ENCODE results near the gene B3GAT2.
"Not testable (repeated sequence)": the region's sequence is repeated elsewhere in the genome, so short reads cannot be mapped to it uniquely, and the experiment has no call there.

The B3GAT2 gene, protein sequence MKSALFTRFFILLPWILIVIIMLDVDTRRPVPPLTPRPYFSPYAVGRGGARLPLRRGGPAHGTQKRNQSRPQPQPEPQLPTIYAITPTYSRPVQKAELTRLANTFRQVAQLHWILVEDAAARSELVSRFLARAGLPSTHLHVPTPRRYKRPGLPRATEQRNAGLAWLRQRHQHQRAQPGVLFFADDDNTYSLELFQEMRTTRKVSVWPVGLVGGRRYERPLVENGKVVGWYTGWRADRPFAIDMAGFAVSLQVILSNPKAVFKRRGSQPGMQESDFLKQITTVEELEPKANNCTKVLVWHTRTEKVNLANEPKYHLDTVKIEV

DNA sequence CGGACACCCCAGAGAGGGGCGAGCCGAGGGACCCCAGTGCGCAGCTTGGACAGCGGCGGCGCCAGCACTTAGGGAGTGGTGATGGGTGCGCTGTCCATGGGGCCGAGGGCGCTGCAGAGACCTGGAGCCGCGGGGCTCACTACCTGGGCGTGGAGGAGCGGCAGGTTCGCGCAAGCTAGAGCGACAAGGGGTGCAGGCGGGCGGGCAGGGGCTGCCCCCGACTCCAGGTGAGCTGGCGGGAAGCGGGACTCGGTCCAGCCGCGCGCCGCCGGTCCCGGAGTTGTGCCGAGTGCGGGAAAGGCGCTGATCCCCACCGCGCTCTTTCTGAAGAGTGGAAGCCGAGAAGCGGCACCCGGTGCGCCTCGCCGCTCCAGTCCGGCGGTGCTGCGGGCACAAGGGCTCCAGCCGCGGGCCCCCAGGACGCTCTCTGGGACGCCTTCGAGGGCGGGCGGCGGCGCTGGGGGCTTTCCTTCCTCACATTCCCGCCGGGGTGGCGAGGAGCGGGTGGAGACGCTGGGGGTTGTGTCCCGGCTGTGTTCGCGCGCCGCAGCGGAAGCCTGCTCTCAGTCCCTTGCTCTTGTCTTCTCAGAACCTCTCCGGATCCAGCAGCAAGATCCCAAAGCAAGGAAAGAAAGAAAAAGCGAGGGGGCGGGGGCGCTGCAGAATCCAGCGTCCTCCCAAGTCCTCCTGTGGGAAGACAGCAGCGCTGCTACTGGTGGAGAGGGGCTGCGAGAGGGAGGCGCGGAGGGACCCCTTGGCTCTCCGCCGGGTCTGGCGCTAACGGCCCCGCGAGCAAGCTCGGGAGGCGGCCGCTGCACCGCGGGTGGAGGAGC is at the start of gene B3GAT2:
B3GAT2 (minus strand) TSS at position 610 of the 833 bp plus-strand sequence. CDS start 631 bp downstream, outside the sequence.
- DNase-seq (ENCODE audit: low spot score), result no peak

DNA sequence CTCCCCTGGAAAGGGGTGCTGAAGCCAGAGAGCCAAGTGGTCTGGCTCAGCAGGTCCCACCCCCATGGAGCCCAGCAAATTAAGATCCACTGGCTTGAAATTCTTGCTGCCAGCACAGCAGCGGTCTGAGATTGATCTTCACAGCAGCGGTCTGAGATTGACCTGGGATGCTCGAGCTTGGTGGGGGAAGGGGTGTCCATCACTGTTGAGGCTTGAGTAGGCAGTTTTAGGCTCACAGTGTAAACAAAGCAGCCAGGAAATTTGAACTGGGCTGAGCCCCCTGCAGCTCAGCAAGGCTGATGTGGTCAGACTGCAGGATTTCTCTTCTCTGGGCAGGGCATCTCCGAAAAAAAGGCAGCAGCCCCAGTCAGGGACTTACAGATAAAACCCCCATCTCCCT is 41.3 kb upstream of the B3GAT2 start:
- DNase-seq (ENCODE audit: low spot score), result no peak

DNA sequence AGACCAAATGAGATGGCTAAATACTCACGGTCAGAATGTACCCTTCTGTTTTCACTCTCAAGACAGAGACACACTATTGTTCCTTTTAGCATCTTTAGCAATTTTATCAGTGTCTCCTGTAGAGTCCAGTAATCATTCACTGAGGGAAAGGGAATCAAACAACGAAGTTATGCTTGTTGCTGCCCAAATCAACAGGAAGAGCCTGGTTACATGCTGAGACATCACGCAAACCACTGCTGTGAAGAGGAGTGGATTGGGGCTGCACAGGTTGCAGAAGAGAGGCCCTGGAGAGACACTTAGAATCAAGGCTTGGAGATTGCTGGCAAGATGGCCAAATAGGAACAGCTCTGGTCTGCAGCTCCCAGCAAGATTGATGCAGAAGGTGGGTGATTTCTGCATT is 40.5 kb upstream of the B3GAT2 start:
- no peak for DNase-seq (ENCODE audit: low spot score)

DNA sequence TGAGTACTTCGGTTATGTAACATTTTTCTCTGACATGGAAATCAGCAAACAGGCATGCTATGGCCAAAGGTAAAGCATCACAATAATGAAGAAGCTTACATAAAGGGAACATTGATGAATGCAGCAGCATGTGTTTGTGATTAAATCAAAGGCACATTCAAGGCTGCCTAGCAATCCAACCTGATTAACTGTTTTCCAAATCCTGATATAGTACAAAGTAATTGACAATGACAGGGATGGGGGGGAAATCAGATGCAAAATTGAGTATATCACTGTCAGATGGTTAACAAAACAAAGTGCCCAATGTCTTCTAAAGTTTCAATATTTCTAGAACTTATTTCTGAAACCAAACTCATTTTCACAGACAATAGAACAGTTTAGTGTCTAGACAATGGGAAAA is 39.2 kb upstream of the B3GAT2 start:
- DNase-seq (ENCODE audit: low spot score), result no peak

DNA sequence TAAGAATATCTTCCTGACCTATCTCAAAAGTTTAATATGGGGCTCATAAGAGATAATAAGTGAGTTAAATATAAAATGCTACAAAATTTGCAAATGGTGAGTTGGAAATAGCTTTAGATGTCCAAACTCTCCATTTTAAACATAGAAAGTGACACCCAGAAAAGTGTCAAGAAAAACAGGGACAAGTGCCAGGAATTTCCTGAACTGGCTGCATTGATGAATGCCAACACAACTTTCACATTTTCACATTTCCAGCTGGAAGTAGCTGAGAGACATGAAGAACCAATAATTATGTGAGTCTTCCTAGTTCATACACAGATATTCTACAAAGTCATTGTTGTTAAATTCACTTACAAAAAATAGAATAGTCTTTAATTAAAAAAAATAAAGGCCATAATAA is 38.6 kb upstream of the B3GAT2 start:
- no peak for DNase-seq (ENCODE audit: low spot score)

DNA sequence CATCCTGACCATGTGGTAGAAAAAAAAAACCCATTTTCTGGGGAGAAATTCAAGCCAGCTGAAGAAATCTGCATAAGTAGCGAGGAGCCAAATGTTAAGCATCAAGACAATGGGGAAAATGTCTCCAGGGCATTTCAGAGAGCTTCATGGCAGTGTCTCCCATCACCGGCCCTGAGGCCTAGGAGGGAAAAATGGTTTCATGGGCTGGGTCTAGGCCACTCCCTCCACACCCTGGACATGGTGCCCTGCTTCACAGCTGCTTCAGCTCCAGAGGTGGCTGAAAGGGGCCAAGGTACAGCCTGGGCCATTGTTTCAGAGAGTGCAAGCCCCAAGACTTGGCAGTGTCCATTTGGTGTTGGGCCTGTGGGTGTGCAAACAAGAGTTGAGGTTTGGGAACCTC is 34.4 kb upstream of the B3GAT2 start:
- no peak for DNase-seq (ENCODE audit: low spot score)

DNA sequence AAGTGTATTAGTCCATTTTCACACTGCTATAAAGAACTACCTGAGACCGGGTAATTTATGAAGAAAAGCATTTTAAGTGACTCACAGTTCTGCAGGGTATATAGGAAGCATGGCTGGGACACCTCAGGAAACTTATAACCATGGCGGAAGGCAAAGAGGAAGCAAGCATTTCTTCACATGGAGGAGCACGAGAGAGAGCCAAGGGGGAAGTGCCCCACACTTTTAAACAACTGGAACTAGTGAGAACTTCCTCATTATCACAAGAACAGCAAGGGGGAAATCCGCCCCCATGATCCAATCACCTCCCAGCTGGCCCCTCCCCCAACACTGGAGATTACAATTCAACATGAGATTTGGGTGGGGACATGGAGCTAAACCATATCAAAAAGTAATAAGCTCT is 28.3 kb upstream of the B3GAT2 start:
- DNase-seq (ENCODE audit: low spot score), result no peak

DNA sequence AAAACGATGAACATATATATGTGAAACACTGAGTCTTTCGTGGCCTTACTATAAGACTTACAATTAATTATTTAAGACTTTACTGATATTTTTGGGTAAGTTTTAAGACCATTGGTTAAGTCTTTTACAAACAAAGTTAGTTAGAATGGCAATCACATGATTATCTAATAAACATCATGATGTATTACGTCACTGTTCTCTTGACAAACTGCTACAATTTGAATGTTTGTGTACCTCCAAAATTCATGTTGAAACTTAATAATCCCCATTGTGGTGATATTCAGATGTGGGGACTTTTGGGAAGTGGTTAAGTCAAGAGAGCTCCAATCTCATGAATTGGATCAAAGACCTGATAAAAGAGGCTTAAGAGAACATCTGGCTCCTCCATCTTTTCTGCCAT is 25.9 kb upstream of the B3GAT2 start:
- DNase-seq (ENCODE audit: low spot score), result no peak

DNA sequence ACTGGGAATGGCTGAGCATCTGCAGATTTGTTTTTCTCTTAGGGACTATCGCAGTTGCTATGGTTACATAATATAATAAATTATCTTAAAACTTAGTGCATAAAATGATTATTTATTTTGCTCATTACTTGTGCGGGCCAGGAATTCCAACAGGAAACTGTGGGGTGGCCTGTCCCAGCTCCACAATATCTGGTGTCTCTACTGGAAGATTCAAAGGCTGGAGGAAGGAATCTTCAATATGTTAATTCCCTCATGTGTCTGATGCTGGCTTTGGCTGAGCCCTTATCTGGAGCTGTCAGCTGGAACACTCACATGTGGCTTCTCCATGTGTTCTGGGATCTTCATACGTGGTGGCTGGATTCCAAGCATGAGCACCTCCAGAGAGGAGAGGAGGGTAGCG is 23.9 kb upstream of the B3GAT2 start:
- no peak for DNase-seq (ENCODE audit: low spot score)

DNA sequence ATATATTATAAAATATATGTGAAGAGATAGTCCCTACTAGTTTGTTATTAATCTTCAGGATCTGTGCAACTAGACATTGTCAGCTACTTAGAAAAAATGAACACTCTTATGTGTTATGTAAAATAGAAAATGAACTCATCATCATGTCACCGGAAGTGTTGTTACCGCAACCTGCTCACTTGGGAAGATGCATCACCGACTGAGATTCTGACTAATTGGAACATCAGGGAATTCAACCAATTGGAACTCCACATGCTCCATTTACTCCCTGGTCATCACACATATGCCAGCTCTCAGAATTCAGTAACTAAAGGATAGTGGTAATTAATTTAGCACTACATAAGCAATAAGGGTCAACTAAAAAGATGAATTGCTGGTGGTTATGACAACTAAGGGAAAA is 16.7 kb upstream of the B3GAT2 start:
- DNase-seq (ENCODE audit: low spot score), result no peak

DNA sequence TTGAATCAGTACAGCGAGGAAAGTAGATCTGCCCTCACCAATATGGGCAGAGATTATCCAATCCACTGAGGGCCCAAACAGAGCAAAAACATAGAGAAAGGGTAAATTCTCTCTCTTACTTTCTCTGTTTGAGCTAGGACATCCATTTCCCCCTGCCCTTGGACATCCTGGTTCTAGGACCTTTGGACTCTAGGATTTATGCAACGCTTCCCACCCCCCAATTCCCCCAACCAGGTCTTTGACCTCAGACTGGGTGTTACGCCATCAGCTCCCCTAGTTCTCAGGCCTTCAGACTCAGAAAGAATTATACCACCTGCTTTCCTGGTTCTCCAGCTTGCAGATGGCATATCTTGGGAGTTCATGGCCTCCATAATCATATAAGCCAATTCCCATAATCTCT is 10.2 kb upstream of the B3GAT2 start:
- DNase-seq (ENCODE audit: low spot score), result no peak

DNA sequence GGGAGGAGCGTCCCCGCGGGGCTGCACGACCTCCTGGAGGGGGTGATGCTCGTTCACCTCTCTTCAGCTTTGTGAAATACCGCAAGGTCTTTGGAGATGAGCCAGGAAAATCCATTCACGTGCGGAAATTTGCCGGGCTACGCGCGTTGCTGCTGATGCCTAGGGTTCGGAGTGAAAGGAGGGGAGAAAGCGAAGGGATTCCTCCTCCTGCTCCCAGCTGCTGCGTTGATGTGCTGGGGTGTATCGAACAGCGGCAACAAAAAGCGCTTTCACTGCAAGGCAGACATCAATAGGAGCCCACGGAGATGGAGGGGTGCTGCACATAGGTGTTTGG is 391 bp upstream of the B3GAT2 start:
- no peak for DNase-seq (ENCODE audit: low spot score)

DNA sequence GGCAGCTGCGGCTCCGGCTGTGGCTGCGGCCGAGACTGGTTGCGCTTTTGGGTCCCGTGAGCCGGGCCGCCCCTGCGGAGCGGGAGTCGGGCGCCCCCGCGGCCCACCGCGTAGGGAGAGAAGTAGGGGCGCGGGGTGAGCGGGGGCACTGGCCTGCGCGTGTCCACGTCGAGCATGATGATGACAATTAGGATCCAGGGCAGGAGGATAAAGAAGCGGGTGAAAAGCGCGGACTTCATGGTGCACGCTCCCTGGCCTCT is 739 bp downstream of the B3GAT2 start:
- DNase-seq (ENCODE audit: low spot score), result no peak

DNA sequence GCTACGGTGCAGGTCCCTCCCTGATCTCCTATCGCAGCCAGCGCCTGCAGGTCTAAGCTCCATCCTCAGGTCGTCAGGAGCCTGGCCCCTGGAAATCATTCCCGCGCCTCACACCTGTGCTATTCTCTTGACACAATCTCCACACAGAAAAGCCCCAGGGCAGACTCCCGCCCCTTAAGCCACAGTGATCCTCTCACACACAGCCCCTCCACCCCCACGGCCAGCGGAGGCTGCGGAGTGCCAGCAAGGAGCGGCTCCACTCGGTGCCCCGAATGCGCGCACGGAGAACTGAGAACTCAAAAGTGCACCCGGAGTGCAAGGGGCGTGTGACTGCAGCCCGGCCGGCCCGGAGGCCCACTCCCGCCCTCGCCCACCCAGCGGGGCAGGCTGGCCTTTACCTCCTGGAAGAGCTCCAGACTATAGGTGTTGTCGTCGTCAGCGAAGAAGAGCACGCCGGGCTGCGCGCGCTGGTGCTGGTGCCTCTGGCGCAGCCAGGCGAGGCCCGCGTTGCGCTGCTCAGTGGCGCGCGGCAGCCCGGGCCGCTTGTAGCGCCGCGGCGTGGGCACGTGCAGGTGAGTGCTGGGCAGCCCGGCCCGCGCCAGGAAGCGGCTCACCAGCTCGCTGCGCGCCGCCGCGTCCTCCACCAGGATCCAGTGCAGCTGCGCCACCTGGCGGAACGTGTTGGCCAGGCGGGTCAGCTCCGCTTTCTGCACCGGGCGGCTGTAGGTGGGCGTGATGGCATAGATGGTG is 1.2 kb downstream of the B3GAT2 start:
- peak; percentile 86 for DNase-seq (ENCODE audit: low spot score)

DNA sequence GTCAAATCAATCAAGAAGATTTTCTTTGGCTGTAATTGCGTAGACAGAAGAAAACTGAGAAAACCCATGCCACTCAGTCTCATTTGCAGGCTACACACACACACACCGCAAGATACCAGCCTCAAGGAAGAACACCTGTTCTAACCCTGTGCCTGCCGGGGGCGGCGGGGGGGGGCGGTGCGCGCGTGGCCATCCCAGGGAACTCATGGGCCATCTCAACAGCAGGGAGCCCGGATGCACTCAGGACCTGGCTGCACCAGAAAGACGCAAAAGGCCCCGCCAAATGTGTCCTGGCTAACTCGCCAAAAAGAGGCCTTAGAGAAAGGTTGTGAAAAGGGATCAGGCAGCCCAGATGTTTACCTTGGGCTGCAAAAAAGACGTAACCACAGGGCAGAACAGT is 2.1 kb downstream of the B3GAT2 start:
- no peak for DNase-seq (ENCODE audit: low spot score)

DNA sequence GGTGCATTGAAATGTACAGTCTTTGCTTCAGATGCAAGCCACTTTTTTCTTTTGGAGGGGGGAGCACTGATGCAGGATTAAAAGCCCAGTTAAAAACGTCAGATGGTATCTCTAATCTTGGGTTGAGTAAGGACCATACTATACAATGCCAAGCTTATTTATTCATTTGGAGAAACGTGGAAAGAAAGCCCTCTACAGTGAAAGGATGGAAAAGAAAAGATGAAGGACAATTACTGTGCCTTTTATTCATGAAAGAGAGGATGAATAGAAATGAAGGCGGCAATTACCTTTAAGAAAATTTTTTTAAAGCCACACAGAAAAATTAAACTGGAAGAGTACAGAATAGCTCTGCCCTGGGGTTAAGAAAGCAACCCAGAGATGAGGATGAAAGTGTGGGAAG is 2.7 kb downstream of the B3GAT2 start:
- DNase-seq (ENCODE audit: low spot score), result no peak

DNA sequence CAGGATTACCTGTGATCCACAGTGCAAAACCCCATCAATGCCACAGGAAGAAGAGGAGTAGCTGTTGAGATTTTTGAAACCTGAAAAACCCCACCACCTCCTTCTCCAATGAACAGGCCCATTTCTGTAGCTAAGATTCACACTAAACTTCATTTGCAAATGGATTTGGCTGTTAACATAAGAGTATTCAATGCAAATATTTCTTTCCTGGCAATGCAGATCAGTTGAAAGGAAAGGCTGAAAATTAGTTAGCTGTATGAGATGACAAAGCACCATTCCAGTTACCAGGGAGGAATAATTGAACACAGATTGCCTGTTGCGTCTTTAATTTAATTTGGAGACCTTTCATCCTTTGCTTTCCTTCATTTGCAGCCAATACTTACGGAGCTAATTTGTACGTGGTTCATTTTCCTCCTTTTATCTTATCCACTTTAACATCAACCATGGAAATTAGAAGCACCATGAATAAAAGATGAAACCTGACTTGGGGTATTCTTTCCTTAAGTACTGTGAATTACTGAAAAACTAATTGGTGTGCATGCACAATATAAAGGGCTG is 4.2 kb downstream of the B3GAT2 start:
- no peak for DNase-seq (ENCODE audit: low spot score)

DNA sequence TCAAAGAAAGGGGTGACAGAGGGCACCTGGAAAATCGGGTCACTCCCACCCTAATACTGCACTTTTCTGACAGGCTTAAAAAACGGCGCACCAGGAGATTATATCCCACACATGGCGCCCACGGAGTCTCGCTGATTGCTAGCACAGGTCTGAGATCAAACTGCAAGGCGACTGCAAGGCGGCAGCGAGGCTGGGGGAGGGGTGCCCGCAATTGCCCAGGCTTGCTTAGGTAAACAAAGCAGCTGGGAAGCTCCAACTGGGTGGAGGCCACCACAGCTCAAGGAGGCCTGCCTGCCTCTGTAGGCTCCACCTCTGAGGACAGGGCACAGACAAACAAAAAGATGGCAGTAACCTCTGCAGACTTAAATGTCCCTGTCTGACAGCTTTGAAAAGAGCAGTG is 12.5 kb downstream of the B3GAT2 start:
- not testable (repeated sequence) for DNase-seq (ENCODE audit: low spot score)

DNA sequence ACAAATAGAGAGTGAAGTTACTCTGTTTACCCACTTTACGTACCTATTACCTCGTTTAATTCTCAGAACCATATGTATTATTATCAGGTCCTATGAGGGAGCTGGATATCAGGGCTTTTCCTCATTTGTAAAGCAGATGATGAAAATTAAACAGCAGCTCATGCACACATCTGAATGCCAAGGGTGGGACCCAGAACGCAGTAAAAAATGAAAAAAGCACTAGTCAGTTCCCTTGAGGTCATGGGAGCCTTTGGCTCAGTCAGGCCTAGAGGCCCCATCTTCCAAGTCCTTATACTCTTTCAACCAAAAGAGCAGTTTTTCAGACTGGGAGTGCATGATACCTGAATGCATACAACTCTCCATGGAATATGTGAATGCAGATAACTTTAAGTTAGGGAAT is 23.0 kb downstream of the B3GAT2 start:
- no peak for DNase-seq (ENCODE audit: low spot score)

DNA sequence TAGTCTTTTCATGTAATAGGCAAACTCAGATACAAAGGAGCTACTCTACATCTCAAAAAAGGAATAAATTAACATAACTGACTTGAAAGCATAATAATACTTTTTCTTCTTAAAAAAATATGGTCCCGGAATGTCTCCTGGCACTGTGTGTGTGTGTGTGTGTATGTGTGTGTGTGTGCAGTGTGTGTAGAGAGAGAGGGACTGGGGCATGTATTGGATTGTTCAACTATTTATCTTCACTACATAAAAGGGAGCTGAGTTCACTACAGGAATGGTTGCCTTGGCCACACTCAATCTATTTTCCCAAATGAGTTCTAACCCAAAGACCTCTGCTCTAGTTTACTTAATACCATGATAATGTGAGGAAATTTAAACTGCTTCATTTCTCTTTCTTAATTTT is 51.1 kb downstream of the B3GAT2 start:
- DNase-seq (ENCODE audit: low spot score), result no peak

DNA sequence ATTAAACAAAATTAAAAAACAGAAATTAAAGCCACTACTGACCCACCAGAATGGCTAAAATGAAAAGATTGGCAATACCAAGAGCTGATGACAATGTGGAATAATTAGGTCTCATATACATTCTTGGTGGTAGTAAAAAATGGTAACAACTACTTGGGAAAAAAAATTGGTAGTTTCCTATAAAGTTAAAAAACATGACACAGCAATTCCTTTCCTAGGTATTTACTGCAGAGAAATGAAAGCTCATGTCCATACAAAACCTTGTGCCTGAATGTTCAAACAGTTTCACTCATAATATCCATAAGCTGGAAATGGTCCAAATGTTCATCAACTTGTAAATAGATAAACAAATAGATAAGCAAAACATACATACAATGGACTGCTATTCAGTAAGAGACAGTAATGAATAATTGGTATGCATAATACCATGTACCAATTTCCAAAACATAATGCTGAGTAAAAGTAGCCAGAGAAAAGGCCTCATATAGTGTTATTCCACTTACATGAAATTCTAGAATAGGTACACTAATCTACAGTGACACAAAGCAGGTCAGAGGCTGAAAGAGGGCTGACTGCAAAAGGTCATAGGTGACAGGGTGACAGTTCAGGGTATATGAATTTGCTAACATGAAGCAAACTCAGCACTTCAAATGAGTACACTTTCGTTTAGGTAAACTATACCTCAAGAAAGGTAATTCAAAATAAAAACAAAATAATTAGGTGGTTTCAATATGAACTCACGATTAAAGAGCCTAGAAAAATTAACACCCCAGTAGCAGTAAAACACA is 53.0 kb downstream of the B3GAT2 start:
- no peak for DNase-seq (ENCODE audit: low spot score)

DNA sequence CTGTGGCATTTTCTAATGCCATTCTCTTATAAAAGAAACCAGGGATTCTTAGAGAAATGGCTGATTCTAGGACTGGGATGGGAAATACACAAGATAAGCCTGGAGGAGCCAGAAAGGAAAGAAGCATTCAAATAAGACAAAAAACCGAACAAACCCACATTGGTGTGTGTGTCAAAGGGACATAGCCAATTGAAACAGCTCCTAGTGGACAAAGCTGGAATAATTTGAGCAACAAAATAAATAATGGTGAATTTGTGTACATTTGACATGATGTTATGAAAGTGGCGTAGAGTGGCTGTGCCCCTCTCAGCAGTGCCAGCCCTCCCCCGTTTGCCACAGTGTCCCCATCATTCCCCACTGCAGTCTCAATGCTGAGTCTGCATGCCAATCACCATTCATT is 55.5 kb downstream of the B3GAT2 start:
- DNase-seq (ENCODE audit: low spot score), result no peak
